Body of pancreas (tissue), 4 donors: ENCODE data around the gene PTPRN2.

Source experiments
- CTCF ChIP-seq, 7 experiments: fragments of 450-650 bp in 4 of 7; fragments of 200-600 bp in 3 of 7; sonication (generic) in 3 of 7; IDR thresholded peaks; one replicate each; pipeline ENCODE4 v1.5.1; 2016 to 2019; ENCODE audit warnings: antibody characterized with exemption in 7 of 7
- POLR2A ChIP-seq, 3 donors: fragments of 450-650 bp; IDR thresholded peaks; one replicate each; pipeline ENCODE4 v1.6.1; 2016; ENCODE audit warnings: antibody characterized with exemption in 3 of 3, mild to moderate bottlenecking in 2 of 3

GRCh38 chr7:158011941-158012340 is 575.7 kb downstream of the PTPRN2 start:
- TF ChIP-seq CTCF (IDR thresholded peaks at IDR 0.05) (no peak), POLR2A (IDR thresholded peaks at IDR 0.05) (no peak)
